PC-9 (cell line): ENCODE data around the gene NCOR2.

Experiments used
- CTCF ChIP-seq: fragments of 200-600 bp; sonication (generic); conservative IDR thresholded peaks from 2 replicates; pipeline ENCODE4 v1.6.1; 2017; ENCODE audit warnings: mixed run types, antibody characterized with exemption, mild to moderate bottlenecking, moderate library complexity
- EZH2 ChIP-seq: fragments of 200-600 bp; sonication (generic); IDR thresholded peaks from 2 replicates; pipeline ENCODE4 v1.8.0; 2017; ENCODE audit warnings: antibody characterized with exemption, low read depth

- no peak for TF ChIP-seq CTCF
- TF ChIP-seq EZH2: no peak
These were observed 10.4 kb downstream of the NCOR2 start for GRCh38 chr12:124556896-124557501.
